OCI-LY3 (cell line): ENCODE measurements around the gene FXR2.
A peak's percentile ranks its signal among the peaks of the same experiment; 100 is the strongest.

Source experiments
- H2AFZ ChIP-seq: fragments of 200-600, 300-600 bp; shearing (Covaris generic); 2 replicates; pipeline ENCODE4 v1.6.0; 2014; ENCODE audit warnings: antibody characterized with exemption, low read depth, low read length
- H3K27ac ChIP-seq: fragments of 200-600, 300-600 bp; sonication (generic); 2 replicates; pipeline ENCODE4 v1.5.1; 2014; ENCODE audit warnings: mild to moderate bottlenecking, low read length, moderate library complexity, mixed read lengths
- H3K27me3 ChIP-seq: fragments of 200-600, 300-600 bp; sonication (generic); 2 replicates; pipeline ENCODE4 v1.6.1; 2014; ENCODE audit warnings: low read depth, low read length, mixed read lengths
- H3K36me3 ChIP-seq: fragments of 200-600, 300-600 bp; sonication (generic); replicated peaks from 2 replicates; pipeline ENCODE3; 2014; ENCODE audit warnings: low read depth, low read length, mixed read lengths
- H3K4me1 ChIP-seq: fragments of 300-600, 200-600 bp; sonication (generic); 2 replicates; pipeline ENCODE4 v1.6.1; 2014; ENCODE audit warnings: low read length, mixed read lengths
- H3K4me2 ChIP-seq: fragments of 200-600, 300-600 bp; sonication (generic); 2 replicates; pipeline ENCODE4 v1.6.1; 2014; ENCODE audit warnings: low read length, mixed read lengths
- H3K4me3 ChIP-seq: fragments of 300-600, 200-600 bp; sonication (generic); 2 replicates; pipeline ENCODE4 v1.5.1; 2014; ENCODE audit warnings: antibody characterized with exemption, mild to moderate bottlenecking, low read length, moderate library complexity
- H3K79me2 ChIP-seq: fragments of 300-600, 200-600 bp; shearing (Covaris generic); 2 replicates; pipeline ENCODE4 v1.6.1; 2014; ENCODE audit warnings: mild to moderate bottlenecking, low read length, mixed read lengths
- H3K9ac ChIP-seq: fragments of 300-600, 200-600 bp; shearing (Covaris generic); 2 replicates; pipeline ENCODE4 v1.6.0; 2014; ENCODE audit warnings: mild to moderate bottlenecking, low read length, moderate library complexity
- H3K9me3 ChIP-seq: fragments of 200-600, 300-600 bp; shearing (Covaris generic); 2 replicates; pipeline ENCODE4 v1.6.1; 2014; ENCODE audit warnings: low read length, mixed read lengths; ENCODE audit not compliant: insufficient read depth
- H4K20me1 ChIP-seq: fragments of 200-600, 300-600 bp; sonication (generic); 2 replicates; pipeline ENCODE4 v1.6.1; 2016; ENCODE audit warnings: low read length, mixed read lengths; ENCODE audit not compliant: insufficient read depth
- CTCF ChIP-seq: fragments of 200-600, 300-600 bp; sonication (generic); IDR thresholded peaks from 2 replicates; pipeline ENCODE4 v1.5.1; 2014; ENCODE audit warnings: antibody characterized with exemption, low read length, low read depth
- EZH2phosphoT487 ChIP-seq: fragments of 200-600 bp; shearing (Covaris generic); IDR thresholded peaks from 2 replicates; pipeline ENCODE4 v1.6.1; 2018; ENCODE audit warnings: antibody characterized with exemption, mixed run types, low read depth

Gene FXR2

GRCh38 chr17:7579001-7579833 lies 35.5 kb downstream of the FXR2 start, which contains the start of gene CD68:
Gene CD68 (plus strand): TSS chr17:7579638. CDS start chr17:7579678, 40 bp downstream.
- Histone ChIP-seq H3K79me2 (peaks cover 63% of the 10 kb centered on the region), H3K27ac (peak within 1 kb of the TSS; percentile 95), H3K9ac (peak within 1 kb of the TSS; percentile 52), H3K4me2 (peak within 1 kb of the TSS; percentile 62), H3K27me3 (no peaks in the 10 kb centered on the region), H2AFZ (no peak within 1 kb of the TSS), H4K20me1 (peaks cover 45% of the 10 kb centered on the region), H3K4me3 (peak within 1 kb of the TSS; percentile 38), H3K36me3 (peaks cover 61% of the 10 kb centered on the region), H3K9me3 (no peaks in the 10 kb centered on the region), H3K4me1 (peaks cover 77% of the 10 kb centered on the region)
- TF ChIP-seq CTCF (no peak), EZH2phosphoT487 (no peak)

- H4K20me1 ChIP-seq, result peaks cover 51% of the 10 kb centered on the region
- H2AFZ ChIP-seq, result no peak overlapping the region
- peaks cover 71% of the 10 kb centered on the region for H3K4me1 ChIP-seq
- no peak overlapping the region for H3K4me3 ChIP-seq
- H3K27me3 ChIP-seq, result no peaks in the 10 kb centered on the region
- no peak overlapping the region for H3K9ac ChIP-seq
- TF ChIP-seq EZH2phosphoT487, result no peak
- TF ChIP-seq CTCF, result no peak
- H3K27ac ChIP-seq, result peak overlapping the region; percentile 95
- peaks cover 70% of the 10 kb centered on the region for H3K79me2 ChIP-seq
- peak overlapping the region; percentile 30 for H3K4me2 ChIP-seq
- no peaks in the 10 kb centered on the region for H3K9me3 ChIP-seq
- peaks cover 72% of the 10 kb centered on the region for H3K36me3 ChIP-seq
Measured at GRCh38 chr17:7577327-7578199, 37.1 kb downstream of the FXR2 start.

GRCh38 chr17:7576432-7576937 lies 38.2 kb downstream of the FXR2 start:
- no peak for TF ChIP-seq EZH2phosphoT487
- no peak for TF ChIP-seq CTCF
- no peak overlapping the region for H3K4me3 ChIP-seq
- H4K20me1 ChIP-seq, result peaks cover 51% of the 10 kb centered on the region
- peaks cover 70% of the 10 kb centered on the region for H3K79me2 ChIP-seq
- H2AFZ ChIP-seq, result no peak overlapping the region
- peaks cover 63% of the 10 kb centered on the region for H3K4me1 ChIP-seq
- no peak overlapping the region; the same call in 1 of the 2 replicates for H3K27ac ChIP-seq
- H3K4me2 ChIP-seq, result no peak overlapping the region
- no peaks in the 10 kb centered on the region for H3K9me3 ChIP-seq
- no peaks in the 10 kb centered on the region for H3K27me3 ChIP-seq
- peaks cover 65% of the 10 kb centered on the region for H3K36me3 ChIP-seq
- no peak overlapping the region for H3K9ac ChIP-seq
